M059J (cell line): ENCODE measurements around the gene KRR1. TPM values are rescaled to one million over a fixed set of nuclear protein-coding genes. Genes with fewer than 3 reads are reported as not detected.

Source experiments
- total RNA-seq: library from RNA; depleted of rRNA; stranded (reverse); fragments of >200 nt; shearing (Covaris generic); gene quantifications from 2 replicates; pipeline ENCODE4 v1.2.3, GENCODE V29; 2014; rRNA removed

The KRR1 gene
- total RNA-seq, 1 experiment from 2014 or later = 47.1 TPM

Other genes with a start within 250 kb of the KRR1 start
- gene CAPS2, start 181.3 kb downstream of the KRR1 start, total RNA-seq = 2.5 and 3.7 TPM in 2 replicates
- not detected in 2 replicates for gene GLIPR1L1, start 176.9 kb downstream of the KRR1 start, total RNA-seq
- gene GLIPR1L2, start 120.5 kb downstream of the KRR1 start, total RNA-seq = not detected in 2 replicates
- 82.2 and 131 TPM in 2 replicates for gene GLIPR1, start 30.9 kb downstream of the KRR1 start, total RNA-seq